Fibroblast of skin of left biceps (primary cell): Measurements from ENCODE around the gene KRT79.

Source experiments
- DNase-seq, 2 experiments: peaks; one replicate each; pipeline ENCODE4 v3.0.0-alpha.2; 2013; ENCODE audit warnings: low read depth in 2 of 2

KRT79 gene

GRCh38 chr12:52819731-52820510, 14.2 kb downstream of the KRT79 start:
- DNase-seq, result no peak

- no peak for DNase-seq
Observed at GRCh38 chr12:52818887-52819420, 15.2 kb downstream of the KRT79 start.

GRCh38 chr12:52818388-52818787, 15.7 kb downstream of the KRT79 start:
- DNase-seq, result no peak

GRCh38 chr12:52817699-52818238, 16.3 kb downstream of the KRT79 start:
- no peak for DNase-seq

- DNase-seq, result no peak
Observed at GRCh38 chr12:52817003-52817698, 17.0 kb downstream of the KRT79 start.

- DNase-seq, result no peak
Observed at GRCh38 chr12:52815676-52816588, 18.2 kb downstream of the KRT79 start.

- DNase-seq, result no peak
Observed at GRCh38 chr12:52815161-52815560, 18.9 kb downstream of the KRT79 start.

- no peak for DNase-seq
Observed at GRCh38 chr12:52814710-52815155, 19.4 kb downstream of the KRT79 start.

GRCh38 chr12:52813885-52814709, 20.0 kb downstream of the KRT79 start, which contains the start of gene KRT4:
KRT4 (minus strand) TSS chr12:52814116; CDS start chr12:52814058, 58 bp downstream.
- peak; percentile 42 to 50 for DNase-seq

GRCh38 chr12:52813203-52813819, 20.8 kb downstream of the KRT79 start:
- no peak for DNase-seq

GRCh38 chr12:52812749-52813148, 21.4 kb downstream of the KRT79 start:
- DNase-seq, result no peak

GRCh38 chr12:52812073-52812400, 22.1 kb downstream of the KRT79 start:
- no peak for DNase-seq

- no peak for DNase-seq
Observed at GRCh38 chr12:52811191-52812072, 22.7 kb downstream of the KRT79 start.

- no peak for DNase-seq
Observed at GRCh38 chr12:52810554-52810953, 23.6 kb downstream of the KRT79 start.

GRCh38 chr12:52809166-52809565, 24.9 kb downstream of the KRT79 start:
- DNase-seq, result no peak

- no peak for DNase-seq
Observed at GRCh38 chr12:52808573-52809160, 25.4 kb downstream of the KRT79 start.

GRCh38 chr12:52807544-52808470, 26.3 kb downstream of the KRT79 start:
- no peak for DNase-seq
